ENCODE results near the gene ACLY.

GRCh38 chr17:41967921-41968578, 49.3 kb upstream of the ACLY start:
- TF ChIP-seq BCL3 (IDR thresholded peaks at IDR 0.05) = no peak
- TF ChIP-seq CTCF (IDR thresholded peaks at IDR 0.05) = no peak
- no peak; the same call in 1 of the 2 replicates for TF ChIP-seq POLR2AphosphoS2 (conservative IDR thresholded peaks at IDR 0.05; ENCODE audit: low read length)
- TF ChIP-seq RAD21 (conservative IDR thresholded peaks at IDR 0.05 in 1 of 2, IDR thresholded peaks at IDR 0.05 in 1 of 2) = no peak
- no peak for TF ChIP-seq SREBF2 (IDR thresholded peaks at IDR 0.05)
